HFFc6 (cell line): ENCODE results near the gene STYX. TPM values are rescaled to one million over a fixed set of nuclear protein-coding genes. Genes with fewer than 3 reads are reported as not detected.

Experiments
- DNase-seq: peaks from one replicate; pipeline ENCODE4 v3.0.0-alpha.2; 2018
- H3K27ac Mint-ChIP-seq: 2 replicates; pipeline ENCODE4 v1.8.0; 2020; ENCODE audit warnings: mild to moderate bottlenecking, mixed read lengths
- H3K27me3 Mint-ChIP-seq: 2 replicates; pipeline ENCODE4 v1.8.0; 2021; ENCODE audit warnings: mild to moderate bottlenecking, moderate library complexity, mixed read lengths; ENCODE audit not compliant: insufficient read depth
- H3K36me3 Mint-ChIP-seq: 2 replicates; pipeline ENCODE4 v1.8.0; 2021; ENCODE audit warnings: low read depth, mixed read lengths
- H3K4me1 Mint-ChIP-seq: 2 replicates; pipeline ENCODE4 v1.8.0; 2020; ENCODE audit warnings: low read depth, mixed read lengths
- H3K4me3 Mint-ChIP-seq: 2 replicates; pipeline ENCODE4 v1.8.0; 2020; ENCODE audit warnings: mild to moderate bottlenecking, moderate library complexity, mixed read lengths
- H3K9me3 Mint-ChIP-seq: 2 replicates; pipeline ENCODE4 v1.8.0; 2020; ENCODE audit warnings: mild to moderate bottlenecking, mixed read lengths
- CTCF ChIP-seq: fragments of 200-600 bp; sonication (generic); IDR thresholded peaks from 2 replicates; pipeline ENCODE4 v1.5.0; 2021; ENCODE audit warnings: antibody characterized with exemption, mild to moderate bottlenecking
- total RNA-seq, 6 experiments: library from RNA; stranded (reverse); fragmentation: NEBNext Ultra II Directional; extraction: Animal tissue kit (Norgen Biotek cat#: 25700); gene quantifications; 2 replicates in 1 of 6; 3 replicates in 5 of 6; pipeline ENCODE4 v1.2.3, GENCODE V29; 2021

STYX gene
- total RNA-seq, 6 experiments from 2014 or later, result 19.3 to 24.7 (median 22.8) TPM

- Mint-ChIP-seq H3K4me3 (no peak overlapping the region; the same call in 1 of the 2 replicates), H3K36me3 (no peaks in the 10 kb centered on the region), H3K9me3 (no peaks in the 10 kb centered on the region), H3K27ac (no peak overlapping the region), H3K27me3 (no peaks in the 10 kb centered on the region), H3K4me1 (peaks cover 34% of the 10 kb centered on the region)
- TF ChIP-seq CTCF, result no peak
- no peak for DNase-seq
These were observed 36.9 kb upstream of the STYX start for GRCh38 chr14:52693036-52693435.

- Mint-ChIP-seq H3K4me3 (peak overlapping the region; percentile 91), H3K27ac (no peak overlapping the region), H3K4me1 (peaks cover 34% of the 10 kb centered on the region), H3K9me3 (no peaks in the 10 kb centered on the region), H3K27me3 (no peaks in the 10 kb centered on the region), H3K36me3 (no peaks in the 10 kb centered on the region)
- no peak for DNase-seq
- TF ChIP-seq CTCF, result no peak
These were observed 36.4 kb upstream of the STYX start for GRCh38 chr14:52693532-52693931.

GRCh38 chr14:52694761-52695480, 35.0 kb upstream of the STYX start:
- Mint-ChIP-seq H3K27me3 (no peaks in the 10 kb centered on the region), H3K4me1 (peaks cover 34% of the 10 kb centered on the region), H3K4me3 (peak overlapping the region; percentile 91), H3K36me3 (no peaks in the 10 kb centered on the region), H3K9me3 (no peaks in the 10 kb centered on the region), H3K27ac (peak overlapping the region; percentile 89)
- peak; percentile 23 for DNase-seq
- no peak for TF ChIP-seq CTCF

GRCh38 chr14:52695481-52696091, 34.4 kb upstream of the STYX start, which contains the start of gene ERO1A:
TSS of gene ERO1A (minus strand) at chr14:52695558. CDS start at chr14:52695481, 77 bp downstream.
- TF ChIP-seq CTCF, result peak; percentile 15; the same call in 1 of the 2 replicates
- Mint-ChIP-seq H3K27me3 (no peaks in the 10 kb centered on the region), H3K4me1 (peaks cover 40% of the 10 kb centered on the region), H3K36me3 (no peaks in the 10 kb centered on the region), H3K27ac (peak within 1 kb of the TSS; percentile 90), H3K4me3 (peak within 1 kb of the TSS; percentile 91), H3K9me3 (no peaks in the 10 kb centered on the region)
- peak; percentile 75 for DNase-seq

GRCh38 chr14:52700701-52701172, 29.2 kb upstream of the STYX start:
- H3K27ac Mint-ChIP-seq, result no peak overlapping the region

More at GRCh38 chr14:52700701-52701172, 29.2 kb upstream of the STYX start:
- no peak for TF ChIP-seq CTCF
- Mint-ChIP-seq H3K27me3 (no peaks in the 10 kb centered on the region; the same call in 1 of the 2 replicates), H3K9me3 (no peaks in the 10 kb centered on the region), H3K4me3 (no peak overlapping the region), H3K4me1 (peaks cover 29% of the 10 kb centered on the region), H3K36me3 (no peaks in the 10 kb centered on the region)
- no peak for DNase-seq
